HepG2 (cell line): ENCODE results near the gene SFR1. TPM values are rescaled to one million over a fixed set of nuclear protein-coding genes. Genes with fewer than 3 reads are reported as not detected.

Source experiments
- EZH2 ChIP-seq: conservative IDR thresholded peaks from 2 replicates; pipeline ENCODE4 v1.6.1; 2012; ENCODE audit warnings: mild to moderate bottlenecking, low read depth, low read length, moderate library complexity
- FIP1L1 ChIP-seq: fragments of 200-400 bp; formaldehyde crosslinking; IDR thresholded peaks from 2 replicates; pipeline ENCODE4 v1.6.1; 2018; ENCODE audit warnings: low read depth, mild to moderate bottlenecking, low read length, moderate library complexity, borderline replicate concordance; ENCODE audit not compliant: insufficient read depth
- HIC2 ChIP-seq: sonication (generic); formaldehyde crosslinking; IDR thresholded peaks from 2 replicates; pipeline ENCODE4 v1.9.0; 2022; ENCODE audit warnings: low read depth, missing genetic modification reagents
- HMGXB3 ChIP-seq: sonication (generic); formaldehyde crosslinking; IDR thresholded peaks from 2 replicates; pipeline ENCODE4 v1.4.0; 2020; ENCODE audit warnings: missing genetic modification reagents, borderline replicate concordance
- MATR3 ChIP-seq: sonication (generic); formaldehyde crosslinking; IDR thresholded peaks from 2 replicates; pipeline ENCODE4 v1.4.0; 2020; ENCODE audit warnings: missing genetic modification reagents
- NR2C2 ChIP-seq: sonication (generic); formaldehyde crosslinking; IDR thresholded peaks from 2 replicates; pipeline ENCODE4 v1.4.0; 2020; ENCODE audit warnings: missing genetic modification reagents, mild to moderate bottlenecking, moderate library complexity, borderline replicate concordance
- PHF21A ChIP-seq: sonication (generic); formaldehyde crosslinking; IDR thresholded peaks from 2 replicates; pipeline ENCODE4 v1.5.0; 2020; ENCODE audit warnings: mild to moderate bottlenecking, missing genetic modification reagents
- PRDM10 ChIP-seq: sonication (generic); formaldehyde crosslinking; IDR thresholded peaks from 2 replicates; pipeline ENCODE4 v1.4.0; 2020; ENCODE audit warnings: low read depth, missing genetic modification reagents
- SRY ChIP-seq: sonication (generic); formaldehyde crosslinking; IDR thresholded peaks from 2 replicates; pipeline ENCODE4 v1.8.0; 2022; ENCODE audit warnings: mild to moderate bottlenecking, missing genetic modification reagents
- TAF1 ChIP-seq: sonication (generic); formaldehyde crosslinking; IDR thresholded peaks from 2 replicates; pipeline ENCODE4 v1.4.0; 2020; ENCODE audit warnings: missing genetic modification reagents
- ZBTB26 ChIP-seq: IDR thresholded peaks from 2 replicates; pipeline ENCODE4 v1.6.1; 2016; ENCODE audit warnings: missing compliant biosample characterization, missing genetic modification reagents, borderline replicate concordance
- ZBTB42 ChIP-seq: sonication (generic); formaldehyde crosslinking; IDR thresholded peaks from 2 replicates; pipeline ENCODE4 v1.5.0; 2020; ENCODE audit warnings: mild to moderate bottlenecking, missing genetic modification reagents
- ZFX ChIP-seq: sonication (generic); formaldehyde crosslinking; IDR thresholded peaks from 2 replicates; pipeline ENCODE4 v1.4.0; 2020; ENCODE audit warnings: mild to moderate bottlenecking, low read depth, missing genetic modification reagents, moderate library complexity
- ZFY ChIP-seq: sonication (generic); formaldehyde crosslinking; IDR thresholded peaks from 2 replicates; pipeline ENCODE4 v1.4.0; 2020; ENCODE audit warnings: missing genetic modification reagents
- ZNF124 ChIP-seq: sonication (generic); formaldehyde crosslinking; IDR thresholded peaks from 2 replicates; pipeline ENCODE4 v1.4.0; 2020; ENCODE audit warnings: missing genetic modification reagents
- ZNF484 ChIP-seq: sonication (generic); formaldehyde crosslinking; IDR thresholded peaks from 2 replicates; pipeline ENCODE4 v1.5.1; 2020; ENCODE audit warnings: mild to moderate bottlenecking, low read depth, missing genetic modification reagents, borderline replicate concordance
- ZNF768 ChIP-seq: sonication (generic); formaldehyde crosslinking; IDR thresholded peaks from 2 replicates; pipeline ENCODE4 v1.4.0; 2020; ENCODE audit warnings: missing genetic modification reagents
- ZNF780A ChIP-seq: sonication (generic); formaldehyde crosslinking; IDR thresholded peaks from 2 replicates; pipeline ENCODE4 v1.8.0; 2022; ENCODE audit warnings: mild to moderate bottlenecking, missing genetic modification reagents, moderate library complexity
- polyA plus RNA-seq, 8 experiments: library from polyadenylated mRNA; depleted of rRNA in 3 of 8; stranded (reverse) in 7 of 8; unstranded in 1 of 8; fragments of >200 nt; fragmentation: Illumina TruSeq in 4 of 8; extraction: Trizol in 4 of 8; gene quantifications; 2 replicates each; pipeline versions ENCODE4 v1.2.1 to v1.2.3, GENCODE V29; 2011 to 2016; ENCODE audit warnings: low read depth in 4 of 8, missing spikeins in 1 of 8, mixed read lengths in 1 of 8; ENCODE audit not compliant: insufficient read depth in 1 of 8
- total RNA-seq, 5 experiments: library from RNA; depleted of rRNA; stranded (reverse); fragments of >200 nt; fragmentation: Illumina TruSeq; extraction: Trizol; gene quantifications; 2 replicates each; pipeline ENCODE4 v1.2.3, GENCODE V29; 2016; ENCODE audit warnings: low read depth in 1 of 5

The SFR1 gene
- total and polyA plus RNA-seq, 2 of the 13 experiments (the other 11 are each of a cell fraction or from before 2014, with no cell fraction given) = 2.2 to 6.1 TPM

GRCh38 chr10:104121485-104122224 lies at the start of gene SFR1 (continued):
- TF ChIP-seq EZH2 (no peak), MATR3 (CRISPR knock-in tag) (no peak), ZFX (CRISPR knock-in tag) (peak; percentile 59), ZNF124 (CRISPR knock-in tag) (peak; percentile 28), ZNF768 (CRISPR knock-in tag) (peak; percentile 42; the same call in 1 of the 2 replicates), NR2C2 (CRISPR knock-in tag) (no peak), ZNF484 (CRISPR knock-in tag) (no peak), PHF21A (CRISPR knock-in tag) (peak; percentile 71), PRDM10 (CRISPR knock-in tag) (peak; percentile 90; the same call in 1 of the 2 replicates), ZNF780A (CRISPR knock-in tag) (no peak), ZBTB42 (CRISPR knock-in tag) (no peak), ZBTB26 (CRISPR knock-in tag) (no peak), TAF1 (CRISPR knock-in tag) (peak; percentile 92), ZFY (CRISPR knock-in tag) (peak; percentile 52), FIP1L1 (no peak), HMGXB3 (CRISPR knock-in tag) (0 out of 2 replicates have a peak, but pooled peaks have one; percentile 13), SRY (CRISPR knock-in tag) (peak; percentile 86; the same call in 1 of the 2 replicates), HIC2 (CRISPR knock-in tag) (peak; percentile 37; the same call in 1 of the 2 replicates)
